ENCODE measurements around the gene CYSRT1. TPM values are rescaled to one million over a fixed set of nuclear protein-coding genes. Genes with fewer than 3 reads are reported as not detected.

CYSRT1 gene
- total RNA-seq, 4 donors from 2014 or later: 0.94 to 2.3 (median 1.3) TPM; not detected in 1

DNA sequence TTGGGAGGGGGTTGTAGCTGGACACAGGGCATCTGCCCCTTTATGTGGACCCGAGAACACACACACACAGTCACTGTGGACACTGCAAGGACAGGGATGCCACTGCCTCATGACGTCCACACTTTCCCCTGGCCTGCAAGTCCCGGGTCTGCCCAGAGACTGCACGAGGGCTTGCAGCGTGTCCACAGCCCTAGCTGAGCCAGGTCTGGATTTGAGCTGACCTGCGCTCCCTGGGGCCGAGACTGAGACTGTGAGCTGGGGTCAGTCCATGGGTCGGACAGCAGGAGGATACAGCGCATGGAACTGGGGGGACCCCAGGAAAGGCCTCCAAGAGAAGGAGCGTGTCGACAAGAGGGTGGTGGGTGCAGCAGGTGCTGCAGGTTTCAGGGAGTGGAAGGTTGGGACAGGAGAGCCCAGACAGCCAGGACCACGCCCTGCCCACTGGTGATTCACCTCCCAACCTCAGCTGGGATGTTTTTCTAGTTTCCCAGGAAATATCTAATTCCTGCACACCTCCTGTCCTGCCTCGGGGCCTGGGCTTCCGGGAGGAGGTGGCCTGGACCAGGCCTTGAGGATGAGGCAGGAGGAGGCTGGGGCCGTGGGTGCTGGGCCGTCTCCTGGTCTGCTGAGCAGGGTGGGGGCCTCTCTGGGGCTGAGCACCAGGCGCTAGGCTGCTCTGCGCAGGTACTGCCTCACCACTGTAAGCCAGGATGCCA, 1.5 kb downstream of the CYSRT1 start:
- intact Hi-C loops (cut with DNase I): loop anchor here (5.0 kb wide), 1 partner anchor 39 kb away; the partner anchor contains the start of genes ANAPC2 and SSNA1
- H3K36me3 ChIP-seq: no peaks in the 10 kb centered on the region
- H3K9me3 ChIP-seq: no peaks in the 10 kb centered on the region
- no peak overlapping the region for H3K4me3 ChIP-seq (replicated peaks in 1 of 3)
- no peaks in the 10 kb centered on the region for H3K27me3 ChIP-seq
- TF ChIP-seq POLR2A (IDR thresholded peaks at IDR 0.05): no peak
- TF ChIP-seq CTCF (IDR thresholded peaks at IDR 0.05): no peak
- 63 to 73% methylated on average over 14 to 15 of the region's 18 CpGs for WGBS, 2 donors
- H3K4me1 ChIP-seq: peaks cover 31 to 44% of the 10 kb centered on the region in 2 donors
- peak overlapping the region; percentile 67 to 87 (median 85) for H3K27ac ChIP-seq
- no peak for DNase-seq

- H3K4me3 ChIP-seq (replicated peaks in 1 of 3): no peak within 1 kb of the TSS
- no peaks in the 10 kb centered on the region for H3K27me3 ChIP-seq
- intact Hi-C loops (cut with DNase I): loop anchor here (5.0 kb wide), 1 partner anchor 40 kb away; the partner anchor contains the start of genes ANAPC2 and SSNA1
- peak; percentile 89 to 98 (median 93) for TF ChIP-seq CTCF (IDR thresholded peaks at IDR 0.05)
- peak in 1 of 2 donors; percentile 22 for TF ChIP-seq POLR2A (IDR thresholded peaks at IDR 0.05)
- WGBS, 2 donors: 0 to 22% methylated on average over 6 to 12 of the region's 25 CpGs
- H3K36me3 ChIP-seq: no peaks in the 10 kb centered on the region
- H3K9me3 ChIP-seq: no peaks in the 10 kb centered on the region
- H3K4me1 ChIP-seq: peaks cover 31 to 42% of the 10 kb centered on the region in 2 donors
- DNase-seq: peak; percentile 98
- H3K27ac ChIP-seq: peak within 1 kb of the TSS; percentile 67 to 87 (median 85)
Observed at GRCh38 chr9:137227054-137227852, 2.3 kb downstream of the CYSRT1 start, which contains the start of gene RNF224. Gene RNF224 (plus strand): TSS chr9:137227502. CDS start chr9:137228336, 834 bp downstream.

GRCh38 chr9:137227853-137228505, 3.0 kb downstream of the CYSRT1 start:
- Histone ChIP-seq H3K36me3 (no peaks in the 10 kb centered on the region), H3K9me3 (no peaks in the 10 kb centered on the region), H3K4me3 (replicated peaks in 1 of 3) (no peak overlapping the region), H3K4me1 (peaks cover 24 to 35% of the 10 kb centered on the region in 2 donors), H3K27ac (peak overlapping the region in 1 of 3 donors; percentile 87), H3K27me3 (no peaks in the 10 kb centered on the region)
- intact Hi-C loops (cut with DNase I): loop anchor here (5.0 kb wide), 1 partner anchor 41 kb away; the partner anchor contains the start of genes ANAPC2 and SSNA1
- WGBS, 2 donors: 12 to 23% methylated on average over 9 of the region's 18 CpGs
- no peak for DNase-seq
- TF ChIP-seq POLR2A (IDR thresholded peaks at IDR 0.05): no peak
- TF ChIP-seq CTCF (IDR thresholded peaks at IDR 0.05): no peak

DNA sequence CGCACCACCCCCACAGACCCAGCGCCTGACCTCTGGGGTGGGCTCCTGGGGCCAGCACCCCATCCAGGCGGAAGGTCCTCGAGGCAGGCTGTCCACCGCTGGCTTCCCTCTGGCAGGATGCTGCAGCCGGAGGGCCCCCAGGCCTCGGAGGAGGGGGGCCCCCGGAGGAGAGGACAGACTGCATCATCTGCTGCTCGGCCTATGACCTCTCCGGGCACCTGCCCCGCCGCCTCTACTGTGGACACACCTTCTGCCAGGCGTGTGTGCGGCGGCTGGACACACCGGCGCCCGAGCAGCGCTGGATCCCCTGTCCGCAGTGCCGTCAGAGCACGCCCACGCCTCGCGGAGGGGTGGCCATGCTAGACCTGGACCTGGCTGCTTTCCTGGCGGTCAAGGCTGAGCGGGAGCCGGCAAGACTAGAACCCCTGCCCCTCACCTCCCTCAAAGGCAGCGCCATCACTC, 3.6 kb downstream of the CYSRT1 start:
- H3K27me3 ChIP-seq: no peaks in the 10 kb centered on the region
- no peak for DNase-seq
- H3K36me3 ChIP-seq: no peaks in the 10 kb centered on the region
- TF ChIP-seq POLR2A (IDR thresholded peaks at IDR 0.05): no peak
- no peak for TF ChIP-seq CTCF (IDR thresholded peaks at IDR 0.05)
- intact Hi-C loops (cut with DNase I): loop anchor here (5.0 kb wide), 1 partner anchor 41 kb away; the partner anchor contains the start of genes ANAPC2 and SSNA1
- 68 to 79% methylated on average over 14 to 19 of the region's 29 CpGs for WGBS, 2 donors
- H3K27ac ChIP-seq: no peak overlapping the region
- peaks cover 23 to 34% of the 10 kb centered on the region in 2 donors for H3K4me1 ChIP-seq
- H3K4me3 ChIP-seq (replicated peaks in 1 of 3): no peak overlapping the region
- H3K9me3 ChIP-seq: no peaks in the 10 kb centered on the region
